ENCODE results near the gene DCST2. TPM values are rescaled to one million over a fixed set of nuclear protein-coding genes. Genes with fewer than 3 reads are reported as not detected.

DCST2 gene
- total RNA-seq, 5 donors from 2014 or later (not counting 1 experiment from before 2014, with no cell fraction given) = 1.1 to 2.6 (median 1.6) TPM

- H3K9me3 Mint-ChIP-seq = no peaks in the 10 kb centered on the region
- peak overlapping the region; percentile 74 to 89 (median 83) for H3K4me3 Mint-ChIP-seq
- peak overlapping the region; percentile 92 to 95 for H3K27ac Mint-ChIP-seq
- H3K27ac ChIP-seq (ENCODE audit: low read length) = peak overlapping the region; percentile 80
- no peaks in the 10 kb centered on the region for H3K36me3 Mint-ChIP-seq
- POLR2A ChIA-PET = interaction anchor here in 1 of 2 donors (0.6 to 0.7 kb wide), 2 partner anchors 12 to 47 kb away, joined by 3 to 4 read pairs; no protein-coding TSS in a partner anchor
- H3K27me3 ChIP-seq (replicated peaks in 1 of 2; ENCODE audit: control insufficient read depth in 2 of 2, extremely low read depth in 1 of 2, insufficient read depth in 2 of 2, low read length in 1 of 2) = no peaks in the 10 kb centered on the region
- peak in 1 of 35 experiments; percentile 28 for DNase-seq
- peaks cover 39 to 99% of the 10 kb centered on the region in 2 experiments for H3K4me1 ChIP-seq (ENCODE audit: control insufficient read depth in 1 of 2, extremely low read depth in 1 of 2, insufficient read depth in 2 of 2, low read length in 2 of 2)
- H3K9me3 ChIP-seq = no peaks in the 10 kb centered on the region
- CTCF ChIA-PET = interaction anchor here in 1 of 2 donors (0.7 to 1.0 kb wide), 2 partner anchors 9 to 10 kb away, joined by 3 to 10 read pairs; no protein-coding TSS in a partner anchor
- no peak for ATAC-seq (replicated peaks in 1 of 4)
- no peaks in the 10 kb centered on the region for H3K27me3 Mint-ChIP-seq
- H3K36me3 ChIP-seq (ENCODE audit: control insufficient read depth in 2 of 2, extremely low read depth in 1 of 2, insufficient read depth in 1 of 2, low read length in 1 of 2) = no peaks in the 10 kb centered on the region
- peak overlapping the region; percentile 62 to 71 for H3K4me3 ChIP-seq (ENCODE audit: control insufficient read depth in 1 of 2, extremely low read depth in 1 of 2, low read length in 1 of 2)
- WGBS (ENCODE audit: insufficient coverage) = 25% methylated on average over 2 of the region's 16 CpGs
- peaks cover 78 to 88% (median 83%) of the 10 kb centered on the region in 3 donors for H3K4me1 Mint-ChIP-seq
These were observed 25.3 kb downstream of the DCST2 start for GRCh38 chr1:155008015-155008941.

- no peaks in the 10 kb centered on the region for H3K27me3 ChIP-seq (replicated peaks in 1 of 2; ENCODE audit: control insufficient read depth in 2 of 2, extremely low read depth in 1 of 2, insufficient read depth in 2 of 2, low read length in 1 of 2)
- Mint-ChIP-seq H3K36me3 (no peaks in the 10 kb centered on the region), H3K9me3 (no peaks in the 10 kb centered on the region), H3K4me1 (peaks cover 69 to 79% (median 73%) of the 10 kb centered on the region in 3 donors), H3K4me3 (peak overlapping the region in 1 of 3 donors; percentile 89), H3K27me3 (no peaks in the 10 kb centered on the region), H3K27ac (peak overlapping the region; percentile 94 to 97)
- H3K4me1 ChIP-seq (ENCODE audit: control insufficient read depth in 1 of 2, extremely low read depth in 1 of 2, insufficient read depth in 2 of 2, low read length in 2 of 2) = peaks cover 33 to 97% of the 10 kb centered on the region in 2 experiments
- H3K36me3 ChIP-seq (ENCODE audit: control insufficient read depth in 2 of 2, extremely low read depth in 1 of 2, insufficient read depth in 1 of 2, low read length in 1 of 2) = no peaks in the 10 kb centered on the region
- ATAC-seq (replicated peaks in 1 of 4) = peak in 1 of 4 experiments; percentile 2
- no peak for DNase-seq
- ChIA-PET POLR2A (interaction anchor here (0.6 to 0.7 kb wide), 2 partner anchors 11 to 799 kb away, joined by 3 read pairs; no protein-coding TSS in a partner anchor), CTCF (interaction anchor here (0.6 to 1.0 kb wide), 5 partner anchors 10 to 78 kb away, joined by 3 to 10 read pairs (median 6); no protein-coding TSS in a partner anchor)
- 89% methylated on average over 3 of the region's 6 CpGs for WGBS (ENCODE audit: insufficient coverage)
- peak overlapping the region; percentile 80 for H3K27ac ChIP-seq (ENCODE audit: low read length)
- no peak overlapping the region for H3K4me3 ChIP-seq (ENCODE audit: control insufficient read depth in 1 of 2, extremely low read depth in 1 of 2, low read length in 1 of 2)
- no peaks in the 10 kb centered on the region for H3K9me3 ChIP-seq
These were observed 26.2 kb downstream of the DCST2 start for GRCh38 chr1:155007251-155007828.

- Histone ChIP-seq H3K9me3 (no peaks in the 10 kb centered on the region), H3K4me1 (ENCODE audit: control insufficient read depth in 1 of 2, extremely low read depth in 1 of 2, insufficient read depth in 2 of 2, low read length in 2 of 2) (peaks cover 29 to 91% of the 10 kb centered on the region in 2 experiments), H3K4me3 (ENCODE audit: control insufficient read depth in 1 of 2, extremely low read depth in 1 of 2, low read length in 1 of 2) (no peak overlapping the region), H3K27ac (ENCODE audit: low read length) (peak overlapping the region; percentile 78), H3K36me3 (ENCODE audit: control insufficient read depth in 2 of 2, extremely low read depth in 1 of 2, insufficient read depth in 1 of 2, low read length in 1 of 2) (no peaks in the 10 kb centered on the region), H3K27me3 (replicated peaks in 1 of 2; ENCODE audit: control insufficient read depth in 2 of 2, extremely low read depth in 1 of 2, insufficient read depth in 2 of 2, low read length in 1 of 2) (no peaks in the 10 kb centered on the region)
- Mint-ChIP-seq H3K36me3 (no peaks in the 10 kb centered on the region), H3K4me1 (peaks cover 64 to 73% (median 68%) of the 10 kb centered on the region in 3 donors), H3K27me3 (no peaks in the 10 kb centered on the region), H3K9me3 (no peaks in the 10 kb centered on the region), H3K27ac (peak overlapping the region; percentile 94 to 97), H3K4me3 (peak overlapping the region; percentile 17 to 89 (median 35))
- POLR2A ChIA-PET = interaction anchor here in 1 of 2 donors (0.6 kb wide), 1 partner anchor 799 kb away, joined by 3 read pairs; no protein-coding TSS in a partner anchor
- CTCF ChIA-PET = interaction anchor here (0.5 to 1.1 kb wide), 7 partner anchors 9 to 451 kb away, joined by 3 to 10 read pairs (median 6); no protein-coding TSS in a partner anchor
- DNase-seq = peak in 6 of 35 experiments; percentile 40 to 72 (median 46)
- peak; percentile 18 to 53 (median 24) for ATAC-seq (replicated peaks in 1 of 4)
- 0% methylated on average over 2 of the region's 2 CpGs for WGBS (ENCODE audit: insufficient coverage)
These were observed 26.9 kb downstream of the DCST2 start for GRCh38 chr1:155006601-155007101.

- Mint-ChIP-seq H3K9me3 (no peaks in the 10 kb centered on the region), H3K4me1 (peaks cover 58 to 62% (median 59%) of the 10 kb centered on the region in 3 donors), H3K27ac (peak overlapping the region; percentile 95 to 97), H3K36me3 (no peaks in the 10 kb centered on the region), H3K27me3 (no peaks in the 10 kb centered on the region), H3K4me3 (peak overlapping the region; percentile 39 to 89 (median 81))
- Histone ChIP-seq H3K4me1 (ENCODE audit: control insufficient read depth in 1 of 2, extremely low read depth in 1 of 2, insufficient read depth in 2 of 2, low read length in 2 of 2) (peaks cover 24 to 90% of the 10 kb centered on the region in 2 experiments), H3K9me3 (no peaks in the 10 kb centered on the region), H3K27ac (ENCODE audit: low read length) (peak overlapping the region; percentile 80), H3K36me3 (ENCODE audit: control insufficient read depth in 2 of 2, extremely low read depth in 1 of 2, insufficient read depth in 1 of 2, low read length in 1 of 2) (no peaks in the 10 kb centered on the region), H3K4me3 (ENCODE audit: control insufficient read depth in 1 of 2, extremely low read depth in 1 of 2, low read length in 1 of 2) (peak overlapping the region; percentile 66 to 97), H3K27me3 (replicated peaks in 1 of 2; ENCODE audit: control insufficient read depth in 2 of 2, extremely low read depth in 1 of 2, insufficient read depth in 2 of 2, low read length in 1 of 2) (no peaks in the 10 kb centered on the region)
- ChIA-PET POLR2A (interaction anchor here in 1 of 2 donors (0.7 kb wide), 1 partner anchor 31 kb away, joined by 13 read pairs; no protein-coding TSS in a partner anchor), CTCF (no interaction called here)
- 58% methylated on average over 3 of the region's 17 CpGs for WGBS (ENCODE audit: insufficient coverage)
- ATAC-seq (replicated peaks in 1 of 4) (no peak), DNase-seq (peak in 3 of 35 experiments; percentile 34 to 40 (median 36))
These were observed 28.2 kb downstream of the DCST2 start for GRCh38 chr1:155005076-155006011.

- Histone ChIP-seq H3K9me3 (no peaks in the 10 kb centered on the region), H3K27ac (ENCODE audit: low read length) (peak overlapping the region; percentile 80), H3K4me3 (ENCODE audit: control insufficient read depth in 1 of 2, extremely low read depth in 1 of 2, low read length in 1 of 2) (peak overlapping the region; percentile 66 to 97), H3K4me1 (ENCODE audit: control insufficient read depth in 1 of 2, extremely low read depth in 1 of 2, insufficient read depth in 2 of 2, low read length in 2 of 2) (peaks cover 24 to 90% of the 10 kb centered on the region in 2 experiments), H3K36me3 (ENCODE audit: control insufficient read depth in 2 of 2, extremely low read depth in 1 of 2, insufficient read depth in 1 of 2, low read length in 1 of 2) (no peaks in the 10 kb centered on the region), H3K27me3 (replicated peaks in 1 of 2; ENCODE audit: control insufficient read depth in 2 of 2, extremely low read depth in 1 of 2, insufficient read depth in 2 of 2, low read length in 1 of 2) (no peaks in the 10 kb centered on the region)
- Mint-ChIP-seq H3K27me3 (no peaks in the 10 kb centered on the region), H3K36me3 (no peaks in the 10 kb centered on the region), H3K4me1 (peaks cover 57 to 61% (median 58%) of the 10 kb centered on the region in 3 donors), H3K4me3 (peak overlapping the region; percentile 78 to 89 (median 81)), H3K9me3 (no peaks in the 10 kb centered on the region), H3K27ac (peak overlapping the region; percentile 95 to 97)
- DNase-seq (no peak), ATAC-seq (replicated peaks in 1 of 4) (no peak)
- ChIA-PET POLR2A (interaction anchor here in 1 of 2 donors (0.7 kb wide), 1 partner anchor 31 kb away, joined by 13 read pairs; no protein-coding TSS in a partner anchor), CTCF (no interaction called here)
- WGBS (ENCODE audit: insufficient coverage) = 50% methylated on average over 1 of the region's 5 CpGs
These were observed 29.1 kb downstream of the DCST2 start for GRCh38 chr1:155004352-155005075.

Measured in T-cell (primary cell).